Activated gamma-delta T cell treated with anti-CD3 and anti-CD28 coated beads, Interleukin-2, amount 50 U/mL, for 16 hours (primary cell): ENCODE data around the gene FOXN1.

Experiments
- DNase-seq: peaks from one replicate; pipeline ENCODE4 v3.0.0-alpha.2; 2020; ENCODE audit warnings: low read depth

FOXN1 gene

GRCh38 chr17:28524476-28525424, 18.6 kb downstream of the FOXN1 start:
- DNase-seq = no peak

- DNase-seq = no peak
Measured at GRCh38 chr17:28526381-28526780, 20.2 kb downstream of the FOXN1 start.

DNA sequence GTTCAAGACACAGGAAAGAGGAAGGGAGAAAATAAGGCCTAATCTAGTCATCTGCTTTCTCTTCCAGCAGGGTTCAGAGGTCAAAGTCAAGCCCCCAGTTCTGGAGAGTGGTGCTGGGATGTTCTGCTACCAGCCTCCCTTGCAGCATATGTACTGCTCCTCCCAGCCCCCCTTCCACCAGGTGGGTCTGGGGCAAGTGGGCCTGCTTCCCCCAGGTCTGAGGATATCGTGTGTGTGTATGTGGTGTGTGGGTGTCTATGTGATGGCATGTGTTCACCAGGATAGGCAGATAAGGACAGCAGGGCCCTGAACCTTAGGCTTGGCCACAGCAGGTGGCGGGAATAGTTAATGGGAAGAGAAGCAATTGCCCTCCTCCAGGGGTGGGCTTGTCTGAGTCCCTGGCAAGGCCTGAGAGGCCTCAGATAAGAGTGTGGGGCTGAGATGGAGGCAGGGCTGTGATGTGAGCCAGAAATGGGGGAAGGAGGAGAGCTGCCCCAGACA, 21.1 kb downstream of the FOXN1 start:
- no peak for DNase-seq

- no peak for DNase-seq
Measured at GRCh38 chr17:28527859-28528258, 21.7 kb downstream of the FOXN1 start.

DNA sequence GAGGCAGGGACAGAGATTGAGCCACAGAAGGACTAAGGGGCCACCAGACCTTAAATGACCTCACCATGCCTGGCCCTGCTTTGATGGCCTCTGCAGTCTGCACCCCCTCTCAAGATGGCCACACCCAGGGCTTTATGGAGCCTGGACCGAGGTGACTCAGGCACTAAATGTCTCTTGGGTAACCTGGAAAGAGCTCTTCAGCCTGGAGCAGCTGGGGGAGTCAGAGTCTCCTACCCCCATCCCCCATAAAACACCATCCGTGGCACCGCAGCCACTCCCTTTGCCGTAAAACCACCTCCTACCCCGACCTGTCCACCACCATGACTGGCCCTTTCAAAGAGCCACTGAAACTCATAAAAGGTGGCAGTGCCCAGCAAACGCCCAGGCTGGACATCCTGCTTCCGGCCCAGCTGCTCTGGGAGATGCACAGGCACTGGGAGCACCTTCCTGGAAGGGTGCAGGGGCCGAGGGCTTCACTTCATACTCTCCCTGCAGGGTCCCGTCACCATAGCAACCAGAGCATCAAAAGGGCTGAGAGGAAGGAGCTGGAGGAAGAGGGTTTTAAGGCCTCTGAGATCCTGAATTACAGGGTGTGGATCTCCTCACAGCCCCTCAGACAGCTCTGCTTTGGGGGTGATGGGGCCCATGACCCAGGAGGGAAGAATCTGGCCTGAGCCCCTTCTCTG, 22.3 kb downstream of the FOXN1 start:
- no peak for DNase-seq

- DNase-seq = no peak
Measured at GRCh38 chr17:28529013-28529400, 22.9 kb downstream of the FOXN1 start.

- no peak for DNase-seq
Measured at GRCh38 chr17:28530250-28530649, 24.1 kb downstream of the FOXN1 start.

- no peak for DNase-seq
Measured at GRCh38 chr17:28530926-28531325, 24.8 kb downstream of the FOXN1 start.

GRCh38 chr17:28532050-28532960, 26.2 kb downstream of the FOXN1 start:
- DNase-seq = no peak

DNA sequence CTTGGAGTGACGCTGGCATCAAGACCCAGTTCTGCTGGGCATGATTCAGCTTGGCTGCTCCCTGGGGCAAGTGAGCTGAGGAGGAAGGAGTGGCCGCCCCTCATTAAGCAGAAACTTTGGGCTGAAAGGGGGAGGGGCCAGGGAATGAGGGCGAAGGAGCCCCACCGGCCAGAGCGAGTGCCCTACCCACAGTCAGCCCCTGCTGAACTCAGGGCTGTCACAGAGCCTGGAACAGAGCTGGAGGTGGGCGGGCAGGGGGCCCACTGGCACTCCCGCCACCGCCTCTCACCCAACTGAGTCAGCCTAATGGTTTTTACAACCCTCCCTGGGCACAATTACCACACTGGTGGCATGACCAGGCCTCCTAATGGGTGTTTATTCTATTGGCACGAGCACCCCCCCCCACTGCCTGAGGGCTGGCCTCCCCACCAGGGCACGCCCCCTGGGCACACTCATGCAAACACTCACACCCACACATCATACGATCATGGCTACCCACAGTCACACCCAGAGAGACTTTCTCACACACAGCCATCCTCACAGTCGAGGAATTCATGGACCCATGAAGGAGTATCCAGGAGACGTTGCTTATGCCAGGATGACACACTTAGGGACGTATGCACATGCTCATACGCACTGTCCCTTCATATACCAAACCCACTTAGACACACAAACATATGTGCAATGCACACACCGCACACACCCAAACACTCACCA, 27.1 kb downstream of the FOXN1 start:
- no peak for DNase-seq

- no peak for DNase-seq
Measured at GRCh38 chr17:28534740-28535375, 28.7 kb downstream of the FOXN1 start.

DNA sequence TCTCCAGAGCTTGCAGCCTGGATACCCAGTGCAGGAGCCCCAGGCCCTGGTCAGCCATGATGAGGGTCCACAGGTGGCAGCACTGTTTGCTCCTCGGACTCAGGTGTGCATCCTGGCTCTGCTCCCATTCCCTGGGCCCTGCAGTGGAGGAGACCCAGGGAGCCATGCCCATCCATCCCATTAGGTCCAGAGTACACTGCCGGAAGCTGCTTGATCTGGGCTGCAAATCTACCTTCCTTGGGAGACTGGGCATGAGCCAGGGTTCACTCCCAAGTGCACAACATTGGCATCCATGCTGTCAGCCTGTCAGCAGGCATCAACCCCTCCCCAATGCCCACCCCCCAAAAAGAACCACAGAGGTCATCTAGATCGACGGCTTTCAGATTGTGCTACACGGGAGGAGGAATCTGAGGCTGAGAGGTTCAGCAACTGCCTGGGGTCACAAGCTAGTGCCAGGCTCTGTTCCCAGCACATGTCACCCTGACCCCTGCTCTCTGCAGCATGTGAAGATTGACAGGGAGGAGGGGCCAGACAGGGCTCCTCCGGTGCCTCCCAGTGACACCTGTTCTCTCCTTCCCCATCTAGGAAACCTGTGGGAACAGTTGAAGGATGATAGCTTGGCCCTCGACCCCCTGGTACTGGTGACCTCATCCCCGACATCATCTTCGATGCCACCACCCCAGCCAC, 30.5 kb downstream of the FOXN1 start:
- DNase-seq = no peak

DNA sequence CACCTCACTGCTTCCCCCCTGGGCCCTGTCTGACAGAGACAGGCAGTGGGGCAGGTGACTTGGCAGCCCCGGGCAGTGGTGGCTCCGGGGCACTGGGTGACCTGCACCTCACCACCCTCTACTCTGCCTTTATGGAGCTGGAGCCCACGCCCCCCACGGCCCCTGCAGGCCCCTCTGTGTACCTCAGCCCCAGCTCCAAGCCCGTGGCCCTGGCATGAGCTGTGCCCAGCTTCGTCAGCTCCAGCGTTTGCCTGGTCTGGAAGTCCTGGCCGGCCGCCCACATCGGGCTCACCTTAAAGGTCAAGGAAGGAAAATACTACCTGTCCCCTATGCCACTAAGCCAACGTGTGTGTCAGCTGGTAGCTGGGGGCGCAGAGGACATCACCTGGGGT, 31.1 kb downstream of the FOXN1 start:
- no peak for DNase-seq

DNA sequence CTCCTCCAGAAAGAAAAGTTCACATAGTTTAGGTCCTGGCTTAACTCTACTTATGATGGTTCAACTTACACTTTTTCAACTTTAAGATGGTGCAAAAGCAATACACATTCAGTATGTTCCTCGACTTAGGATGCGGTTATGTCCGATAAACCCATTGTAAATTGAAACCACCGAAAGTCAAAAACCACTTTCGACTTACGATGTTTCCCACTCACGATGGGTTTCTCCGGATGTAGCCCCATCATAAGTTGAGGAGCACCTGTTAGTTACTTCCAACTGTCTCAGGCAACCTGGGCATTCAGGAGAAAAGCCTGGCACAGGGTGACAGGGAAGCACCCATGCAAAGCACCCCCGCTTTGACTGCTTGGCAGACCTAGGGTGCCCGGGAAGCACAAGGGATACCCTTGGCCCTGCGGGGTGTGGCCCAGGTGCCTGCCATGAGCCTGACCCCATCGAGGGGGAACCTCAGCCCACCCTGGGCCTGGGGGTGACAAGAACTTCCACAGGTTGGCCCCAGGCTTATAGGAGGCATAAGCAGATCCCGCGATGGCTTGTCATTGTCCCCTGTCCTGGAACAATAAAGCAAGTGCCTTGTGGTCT, 32.2 kb downstream of the FOXN1 start:
- no peak for DNase-seq

GRCh38 chr17:28540231-28540630, 34.1 kb downstream of the FOXN1 start:
- DNase-seq = no peak

GRCh38 chr17:28541439-28541838, 35.3 kb downstream of the FOXN1 start:
- DNase-seq = no peak

GRCh38 chr17:28544402-28545140, 38.4 kb downstream of the FOXN1 start:
- DNase-seq = no peak

- DNase-seq = no peak
Measured at GRCh38 chr17:28545141-28545503, 39.0 kb downstream of the FOXN1 start.

GRCh38 chr17:28545787-28546415, 39.8 kb downstream of the FOXN1 start:
- no peak for DNase-seq
